Measurements from ENCODE around the gene SEMA4A. TPM values are rescaled to one million over a fixed set of nuclear protein-coding genes. Genes with fewer than 3 reads are reported as not detected.

Gene SEMA4A
- total RNA-seq, 2 donors from 2014 or later: 2.6 to 11.9 TPM

DNA sequence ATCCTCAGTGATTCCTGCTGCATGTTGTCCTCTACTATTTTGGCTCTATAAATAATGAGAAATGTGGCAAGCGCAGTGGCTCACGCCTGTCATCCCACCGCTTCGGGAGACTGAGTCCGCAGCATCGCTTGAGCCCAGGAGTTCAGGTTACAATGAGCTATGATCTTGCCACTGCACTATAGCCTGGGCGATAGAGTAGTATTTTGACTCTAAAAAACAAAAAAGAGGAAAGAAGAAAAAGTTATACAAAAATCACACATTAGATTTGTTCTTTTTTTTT, 39.8 kb downstream of the SEMA4A start:
- DNase-seq: no peak
- Histone ChIP-seq H3K9me3 (no peaks in the 10 kb centered on the region), H3K36me3 (replicated peaks in 1 of 2; ENCODE audit: insufficient read depth in 1 of 2, low read depth in 2 of 2) (no peaks in the 10 kb centered on the region), H3K4me3 (peak overlapping the region; percentile 25 to 38), H3K27me3 (no peaks in the 10 kb centered on the region), H3K4me1 (peaks cover 26% of the 10 kb centered on the region), H3K27ac (peak overlapping the region in 3 of 4 donors; percentile 65 to 83 (median 83))
- TF ChIP-seq, protein P1, sequence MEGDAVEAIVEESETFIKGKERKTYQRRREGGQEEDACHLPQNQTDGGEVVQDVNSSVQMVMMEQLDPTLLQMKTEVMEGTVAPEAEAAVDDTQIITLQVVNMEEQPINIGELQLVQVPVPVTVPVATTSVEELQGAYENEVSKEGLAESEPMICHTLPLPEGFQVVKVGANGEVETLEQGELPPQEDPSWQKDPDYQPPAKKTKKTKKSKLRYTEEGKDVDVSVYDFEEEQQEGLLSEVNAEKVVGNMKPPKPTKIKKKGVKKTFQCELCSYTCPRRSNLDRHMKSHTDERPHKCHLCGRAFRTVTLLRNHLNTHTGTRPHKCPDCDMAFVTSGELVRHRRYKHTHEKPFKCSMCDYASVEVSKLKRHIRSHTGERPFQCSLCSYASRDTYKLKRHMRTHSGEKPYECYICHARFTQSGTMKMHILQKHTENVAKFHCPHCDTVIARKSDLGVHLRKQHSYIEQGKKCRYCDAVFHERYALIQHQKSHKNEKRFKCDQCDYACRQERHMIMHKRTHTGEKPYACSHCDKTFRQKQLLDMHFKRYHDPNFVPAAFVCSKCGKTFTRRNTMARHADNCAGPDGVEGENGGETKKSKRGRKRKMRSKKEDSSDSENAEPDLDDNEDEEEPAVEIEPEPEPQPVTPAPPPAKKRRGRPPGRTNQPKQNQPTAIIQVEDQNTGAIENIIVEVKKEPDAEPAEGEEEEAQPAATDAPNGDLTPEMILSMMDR (IDR thresholded peaks at IDR 0.05): no peak
- TF ChIP-seq POLR2A (IDR thresholded peaks at IDR 0.05): no peak
- ATAC-seq: no peak
- intact Hi-C loops (cut with DNase I): no loop called here
- 84 to 88% methylated on average over 7 of the region's 7 CpGs for WGBS, 2 donors

DNA sequence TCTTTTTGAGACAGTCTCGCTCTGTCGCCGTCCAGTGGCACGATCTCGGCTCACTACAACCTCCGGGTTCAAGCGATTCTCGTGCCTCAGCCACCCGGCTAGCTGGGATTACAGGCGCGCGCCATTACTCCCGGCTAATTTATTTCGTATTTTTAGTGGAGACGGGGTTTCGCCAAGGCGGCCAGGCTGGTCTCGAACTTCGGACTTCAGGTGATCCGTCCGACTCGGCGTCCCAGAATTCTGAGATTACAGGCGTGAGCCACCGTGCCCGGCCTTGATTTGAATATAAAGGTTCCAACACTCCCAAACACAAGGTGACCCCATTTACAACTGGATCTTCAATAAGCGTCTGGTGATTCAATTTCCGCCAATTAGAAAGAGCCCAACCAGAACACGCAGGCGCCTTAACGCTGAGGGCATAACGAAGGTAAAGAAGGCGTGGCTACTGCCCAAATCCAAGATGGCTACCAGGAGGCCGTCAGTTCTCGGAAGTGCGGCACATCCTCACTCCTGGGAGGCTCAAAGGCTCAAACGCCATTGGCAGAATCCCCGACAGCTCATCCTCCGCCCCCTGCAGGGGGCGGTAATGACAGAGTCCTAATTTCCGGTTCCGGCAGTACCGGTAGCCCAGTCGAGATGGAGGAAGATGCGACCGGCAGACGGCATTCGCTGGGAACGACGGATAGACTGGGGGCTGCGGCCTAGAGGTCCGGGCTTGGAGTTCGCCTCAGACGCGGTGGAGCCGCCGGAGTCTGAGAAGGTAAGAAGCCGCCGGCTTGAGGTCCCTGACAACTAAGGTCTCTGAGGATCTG, 40.3 kb downstream of the SEMA4A start, which contains the start of gene SLC25A44:
TSS of gene SLC25A44 (plus strand) at position 617 of the 812 bp plus-strand sequence. CDS start 5,744 bp downstream, outside the sequence.
- ATAC-seq: peak; percentile 100

DNA sequence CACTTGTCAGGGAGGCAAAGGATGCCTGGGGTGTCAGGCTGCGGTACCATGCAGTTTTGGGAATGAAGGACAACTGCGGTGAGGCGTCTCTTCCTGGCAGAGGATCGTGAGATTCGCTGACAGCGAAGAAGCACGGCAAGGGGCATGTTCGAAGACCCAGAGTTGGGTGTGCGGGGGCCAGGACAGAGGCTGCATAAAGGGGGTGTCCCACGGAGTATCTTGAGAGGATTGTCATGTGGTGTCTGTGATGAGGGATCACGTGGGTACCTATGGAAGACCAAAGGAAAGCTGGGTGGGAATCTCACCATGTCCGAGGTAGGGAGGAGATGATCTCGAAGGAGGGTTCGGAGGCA, 40.9 kb downstream of the SEMA4A start:
- 13 to 25% methylated on average over 7 to 14 of the region's 14 CpGs for whole genome bisulfite sequencing, 2 donors
- no peak for ATAC-seq

More for the DNA sequence above, 40.3 kb downstream of the SEMA4A start, which contains the start of gene SLC25A44:
- no peaks in the 10 kb centered on the region for H3K9me3 ChIP-seq
- no peaks in the 10 kb centered on the region for H3K27me3 ChIP-seq
- TF ChIP-seq, protein P1 (IDR thresholded peaks at IDR 0.05): peak in 6 of 7 experiments; percentile 31 to 75 (median 55)
- TF ChIP-seq POLR2A (IDR thresholded peaks at IDR 0.05): peak; percentile 13 to 83 (median 82)
- 3 to 4% methylated on average over 51 to 59 of the region's 59 CpGs for WGBS, 2 donors
- peak within 1 kb of the TSS; percentile 40 to 83 (median 74) for H3K27ac ChIP-seq
- intact Hi-C loops (cut with DNase I): no loop called here
- peaks cover 26% of the 10 kb centered on the region for H3K4me1 ChIP-seq
- no peaks in the 10 kb centered on the region for H3K36me3 ChIP-seq (replicated peaks in 1 of 2; ENCODE audit: insufficient read depth in 1 of 2, low read depth in 2 of 2)
- peak; percentile 95 to 98 (median 97) for DNase-seq
- peak within 1 kb of the TSS; percentile 88 to 90 for H3K4me3 ChIP-seq

DNA sequence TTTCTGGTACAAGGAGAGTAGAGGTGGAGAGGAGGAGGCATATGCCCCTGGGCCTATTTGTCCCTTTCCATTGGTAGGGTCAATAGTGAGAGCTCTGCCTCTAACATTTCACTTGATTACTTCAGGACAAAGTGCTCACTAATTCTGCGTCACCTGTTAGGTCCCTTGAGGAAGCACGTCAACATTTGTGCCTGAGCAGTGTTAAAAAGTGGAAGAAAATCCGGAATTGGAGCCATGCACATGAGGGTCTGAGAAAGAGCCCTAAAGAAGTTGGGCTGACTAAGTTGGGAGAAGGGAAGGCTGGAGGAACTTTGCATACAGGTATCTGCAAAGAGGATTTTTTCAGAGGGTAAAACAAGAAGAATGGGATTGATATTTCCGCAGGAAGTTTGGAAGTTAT, 42.5 kb downstream of the SEMA4A start:
- intact Hi-C loops (cut with DNase I): no loop called here
- WGBS, 2 donors: 52 to 58% methylated on average over 4 of the region's 4 CpGs
- DNase-seq (no peak), ATAC-seq (no peak)
- TF ChIP-seq, protein P1 (IDR thresholded peaks at IDR 0.05): no peak
- no peak for TF ChIP-seq POLR2A (IDR thresholded peaks at IDR 0.05)
- no peak overlapping the region for H3K27ac ChIP-seq
- H3K4me3 ChIP-seq: no peak overlapping the region
- no peaks in the 10 kb centered on the region for H3K9me3 ChIP-seq
- H3K36me3 ChIP-seq (replicated peaks in 1 of 2; ENCODE audit: insufficient read depth in 1 of 2, low read depth in 2 of 2): peaks cover 0 to 6% of the 10 kb centered on the region in 2 donors
- peaks cover 26% of the 10 kb centered on the region for H3K4me1 ChIP-seq
- H3K27me3 ChIP-seq: no peaks in the 10 kb centered on the region

More for the DNA sequence above, 40.9 kb downstream of the SEMA4A start:
- Histone ChIP-seq H3K27me3 (no peaks in the 10 kb centered on the region), H3K9me3 (no peaks in the 10 kb centered on the region), H3K36me3 (replicated peaks in 1 of 2; ENCODE audit: insufficient read depth in 1 of 2, low read depth in 2 of 2) (no peaks in the 10 kb centered on the region), H3K4me1 (peaks cover 26% of the 10 kb centered on the region), H3K4me3 (peak overlapping the region; percentile 88 to 90), H3K27ac (peak overlapping the region; percentile 11 to 83 (median 66))
- TF ChIP-seq, protein P1 (IDR thresholded peaks at IDR 0.05): no peak
- TF ChIP-seq POLR2A (IDR thresholded peaks at IDR 0.05): no peak
- DNase-seq: no peak
- intact Hi-C loops (cut with DNase I): no loop called here

Measured in body of pancreas (tissue), 4 donors.